Natural killer cell (primary cell): ENCODE data around the gene JCHAIN. TPM values are rescaled to one million over a fixed set of nuclear protein-coding genes. Genes with fewer than 3 reads are reported as not detected.
"Not testable (repeated sequence)": the region's sequence is repeated elsewhere in the genome, so short reads cannot be mapped to it uniquely, and the experiment has no call there.

Source experiments
- ATAC-seq, 3 donors: fragments of 150-1000 bp in 2 of 3; fragments of 200-7000 bp in 1 of 3; cut with Tn5 transposase; 1 replicate in 1 of 3; 2 replicates in 2 of 3; pipeline ENCODE4 v1.10.0; 2021; ENCODE audit warnings: mild to moderate bottlenecking in 2 of 3, moderate library complexity in 2 of 3
- DNase-seq, 2 donors: peaks; one replicate each; pipeline versions ENCODE4 v3.0.0 to v3.0.0-alpha.2; 2013 to 2021; ENCODE audit warnings: mixed read lengths in 1 of 2
- H3K27ac ChIP-seq: one replicate; pipeline ENCODE4 v1.5.1; 2013; ENCODE audit warnings: mild to moderate bottlenecking, low read length
- H3K27me3 ChIP-seq: one replicate; pipeline ENCODE4 v1.6.1; 2013; ENCODE audit warnings: low read length; ENCODE audit not compliant: control insufficient read depth, insufficient read depth
- H3K36me3 ChIP-seq: one replicate; pipeline ENCODE4 v1.6.1; 2013; ENCODE audit warnings: low read length; ENCODE audit not compliant: control insufficient read depth, insufficient read depth
- H3K4me1 ChIP-seq: one replicate; pipeline ENCODE4 v1.6.1; 2013; ENCODE audit warnings: low read length; ENCODE audit not compliant: control insufficient read depth, insufficient read depth
- H3K4me3 ChIP-seq: one replicate; pipeline ENCODE4 v1.5.1; 2013; ENCODE audit warnings: low read length
- H3K9me3 ChIP-seq: one replicate; pipeline ENCODE4 v1.6.1; 2013; ENCODE audit warnings: low read length; ENCODE audit not compliant: control insufficient read depth, insufficient read depth
- H3K27ac Mint-ChIP-seq, 2 donors: one replicate each; pipeline ENCODE4 v1.8.0; 2022; ENCODE audit warnings: mild to moderate bottlenecking in 2 of 2, mixed read lengths in 2 of 2, moderate library complexity in 1 of 2
- H3K27me3 Mint-ChIP-seq, 2 donors: one replicate each; pipeline ENCODE4 v1.8.0; 2022; ENCODE audit warnings: low read depth in 2 of 2, mixed read lengths in 2 of 2
- H3K36me3 Mint-ChIP-seq: one replicate; pipeline ENCODE4 v1.8.0; 2022; ENCODE audit warnings: mixed read lengths
- H3K4me1 Mint-ChIP-seq, 2 donors: one replicate each; pipeline ENCODE4 v1.8.0; 2022; ENCODE audit warnings: mixed read lengths in 2 of 2
- H3K4me3 Mint-ChIP-seq: one replicate; pipeline ENCODE4 v1.8.0; 2022; ENCODE audit warnings: mild to moderate bottlenecking, moderate library complexity, mixed read lengths
- H3K9me3 Mint-ChIP-seq, 2 donors: one replicate each; pipeline ENCODE4 v1.8.0; 2022; ENCODE audit warnings: mixed read lengths in 2 of 2
- WGBS: methylation state at CpG from one replicate; pipeline ENCODE4 v1.1.7; 2013; ENCODE audit warnings: missing lambda C conversion rate; ENCODE audit not compliant: insufficient coverage; 5-methylcytosine and 5-hydroxymethylcytosine counted together
- intact Hi-C: fragments of 100-400 bp; cut with micrococcal nuclease; formaldehyde crosslinking; loops from one replicate; pipeline ENCODE4 v1.14.2; 2022
- total RNA-seq, 4 donors: library from RNA; stranded (reverse); fragments of 120-200 nt in 1 of 4; gene quantifications; one replicate each; pipeline versions ENCODE4 v1.2.3 to v1.2.4, GENCODE V29; 2013 to 2022
- TF ChIP-seq, protein P1 (sequence below): fragments of 200-600 bp; IDR thresholded peaks from one replicate; pipeline ENCODE4 v1.8.0; 2022; ENCODE audit warnings: antibody characterized with exemption

The JCHAIN gene
- total RNA-seq, 3 donors from 2014 or later (not counting 1 experiment from before 2014, with no cell fraction given): 1.6 to 1,035 (median 3.5) TPM

DNA sequence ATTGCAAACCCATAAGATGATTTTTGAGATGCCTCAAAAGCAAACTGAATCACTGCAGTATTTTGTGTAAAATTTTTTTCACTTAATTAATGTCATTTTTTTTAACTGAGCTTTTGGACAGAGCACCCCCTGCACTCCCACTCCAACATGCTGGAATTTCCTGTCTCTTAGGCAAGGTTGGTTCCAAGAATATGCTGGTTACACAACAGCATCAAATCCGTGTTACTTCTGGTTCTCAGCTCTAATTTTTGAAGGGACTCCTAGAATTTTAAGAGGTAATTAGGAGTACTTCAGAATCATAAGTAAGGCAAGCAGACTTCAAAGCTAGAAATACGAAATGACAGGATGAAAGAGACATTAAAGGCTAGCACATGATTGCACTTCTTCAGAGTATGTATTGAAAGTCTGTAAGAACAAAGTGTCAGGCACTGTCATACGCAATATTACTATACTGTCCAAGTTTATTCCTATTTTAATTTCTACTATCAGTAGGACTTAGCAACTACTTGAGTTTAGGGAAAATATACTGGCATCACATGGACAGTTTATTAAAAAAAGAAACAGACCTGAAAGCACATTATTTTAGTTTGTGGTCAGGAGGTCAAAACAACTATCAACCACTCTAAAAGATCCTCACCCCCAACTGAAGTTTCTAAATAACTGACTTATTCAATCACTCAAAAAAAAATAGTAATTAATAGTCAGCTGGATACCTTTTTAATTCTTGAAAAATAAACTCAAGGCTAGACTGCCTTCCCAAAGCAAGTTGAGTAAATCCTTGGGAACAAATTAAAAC is 1.6 kb upstream of the JCHAIN start:
- H3K4me3 ChIP-seq: no peak overlapping the region
- intact Hi-C loops: no loop called here
- no peak overlapping the region for H3K4me3 Mint-ChIP-seq
- H3K9me3 Mint-ChIP-seq: no peaks in the 10 kb centered on the region
- DNase-seq (no peak), ATAC-seq (no peak)
- H3K36me3 Mint-ChIP-seq: no peaks in the 10 kb centered on the region
- TF ChIP-seq, protein P1, sequence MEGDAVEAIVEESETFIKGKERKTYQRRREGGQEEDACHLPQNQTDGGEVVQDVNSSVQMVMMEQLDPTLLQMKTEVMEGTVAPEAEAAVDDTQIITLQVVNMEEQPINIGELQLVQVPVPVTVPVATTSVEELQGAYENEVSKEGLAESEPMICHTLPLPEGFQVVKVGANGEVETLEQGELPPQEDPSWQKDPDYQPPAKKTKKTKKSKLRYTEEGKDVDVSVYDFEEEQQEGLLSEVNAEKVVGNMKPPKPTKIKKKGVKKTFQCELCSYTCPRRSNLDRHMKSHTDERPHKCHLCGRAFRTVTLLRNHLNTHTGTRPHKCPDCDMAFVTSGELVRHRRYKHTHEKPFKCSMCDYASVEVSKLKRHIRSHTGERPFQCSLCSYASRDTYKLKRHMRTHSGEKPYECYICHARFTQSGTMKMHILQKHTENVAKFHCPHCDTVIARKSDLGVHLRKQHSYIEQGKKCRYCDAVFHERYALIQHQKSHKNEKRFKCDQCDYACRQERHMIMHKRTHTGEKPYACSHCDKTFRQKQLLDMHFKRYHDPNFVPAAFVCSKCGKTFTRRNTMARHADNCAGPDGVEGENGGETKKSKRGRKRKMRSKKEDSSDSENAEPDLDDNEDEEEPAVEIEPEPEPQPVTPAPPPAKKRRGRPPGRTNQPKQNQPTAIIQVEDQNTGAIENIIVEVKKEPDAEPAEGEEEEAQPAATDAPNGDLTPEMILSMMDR: no peak
- no peaks in the 10 kb centered on the region for H3K9me3 ChIP-seq
- peaks cover 6 to 17% of the 10 kb centered on the region in 2 donors for H3K27me3 Mint-ChIP-seq
- no peaks in the 10 kb centered on the region for H3K27me3 ChIP-seq
- H3K27ac ChIP-seq: no peak overlapping the region
- H3K36me3 ChIP-seq: no peaks in the 10 kb centered on the region
- no peak overlapping the region for H3K27ac Mint-ChIP-seq
- 41% methylated on average over 2 of the region's 3 CpGs for WGBS
- no peaks in the 10 kb centered on the region for H3K4me1 Mint-ChIP-seq
- H3K4me1 ChIP-seq: no peaks in the 10 kb centered on the region

DNA sequence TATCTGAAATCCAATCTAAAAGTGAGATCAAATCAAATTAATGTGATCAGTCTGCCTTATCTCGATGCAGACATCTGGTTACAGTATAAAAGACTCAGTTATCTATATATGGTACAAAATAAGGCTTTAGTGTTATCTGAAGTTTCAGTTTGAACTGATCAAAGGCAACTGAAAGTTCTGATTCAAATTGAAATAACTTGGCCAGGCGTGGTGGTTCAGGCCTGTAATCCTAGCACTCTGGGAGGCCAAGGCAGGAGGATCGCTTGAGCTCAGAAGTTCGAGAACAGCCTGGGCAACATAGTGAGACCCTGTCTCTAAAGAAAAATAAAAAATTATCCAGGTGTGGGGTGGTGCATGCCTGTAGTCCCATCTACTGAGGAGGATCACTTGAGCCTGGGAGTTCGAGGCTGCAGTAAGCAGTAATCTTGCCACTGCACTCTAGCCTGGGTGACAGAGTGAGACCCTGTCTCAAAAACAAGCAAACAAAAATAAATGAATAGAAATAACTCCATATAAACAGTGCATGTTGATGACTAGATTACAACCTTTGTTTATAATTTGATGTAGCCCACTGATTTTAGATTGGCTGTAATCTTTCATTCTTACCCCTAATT is 4.9 kb downstream of the JCHAIN start:
- H3K27ac Mint-ChIP-seq, H3K27ac ChIP-seq, H3K9me3 Mint-ChIP-seq, intact Hi-C loops, H3K36me3 ChIP-seq, ATAC-seq, H3K27me3 Mint-ChIP-seq, H3K9me3 ChIP-seq, H3K4me3 Mint-ChIP-seq, DNase-seq, H3K4me1 ChIP-seq, H3K4me1 Mint-ChIP-seq, H3K36me3 Mint-ChIP-seq, H3K27me3 ChIP-seq, H3K4me3 ChIP-seq: not testable (repeated sequence)
- 79% methylated on average over 4 of the region's 5 CpGs for WGBS

DNA sequence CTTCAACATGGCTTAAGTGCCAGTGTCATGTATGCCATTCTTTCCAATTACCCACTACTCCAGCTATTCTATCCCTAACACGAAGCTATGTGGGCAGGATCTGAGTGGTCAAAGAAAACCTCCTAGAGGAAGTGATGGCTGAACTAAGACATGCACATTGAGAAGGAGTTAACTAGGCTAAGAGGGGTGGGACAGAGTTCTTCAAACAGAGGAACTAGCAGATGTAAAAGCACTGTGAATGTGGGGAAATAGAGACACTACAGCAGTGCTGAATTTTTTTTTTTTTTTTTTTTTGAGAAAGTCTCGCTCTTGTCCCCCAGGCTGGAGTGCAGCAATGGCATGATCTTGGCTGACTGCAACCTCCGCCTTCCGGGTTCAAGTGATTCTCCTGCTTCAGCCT is 6.2 kb downstream of the JCHAIN start:
- 95% methylated on average over 3 of the region's 4 CpGs for WGBS
- H3K36me3 ChIP-seq: no peaks in the 10 kb centered on the region
- Mint-ChIP-seq H3K4me1 (no peaks in the 10 kb centered on the region), H3K27ac (no peak overlapping the region), H3K4me3 (no peak overlapping the region), H3K36me3 (no peaks in the 10 kb centered on the region), H3K9me3 (no peaks in the 10 kb centered on the region), H3K27me3 (peaks cover 0 to 10% of the 10 kb centered on the region in 2 donors)
- intact Hi-C loops: no loop called here
- TF ChIP-seq, protein P1: no peak
- no peaks in the 10 kb centered on the region for H3K9me3 ChIP-seq
- no peak overlapping the region for H3K27ac ChIP-seq
- no peak for DNase-seq
- H3K27me3 ChIP-seq: no peaks in the 10 kb centered on the region
- H3K4me3 ChIP-seq: no peak overlapping the region
- no peaks in the 10 kb centered on the region for H3K4me1 ChIP-seq
- ATAC-seq: no peak

DNA sequence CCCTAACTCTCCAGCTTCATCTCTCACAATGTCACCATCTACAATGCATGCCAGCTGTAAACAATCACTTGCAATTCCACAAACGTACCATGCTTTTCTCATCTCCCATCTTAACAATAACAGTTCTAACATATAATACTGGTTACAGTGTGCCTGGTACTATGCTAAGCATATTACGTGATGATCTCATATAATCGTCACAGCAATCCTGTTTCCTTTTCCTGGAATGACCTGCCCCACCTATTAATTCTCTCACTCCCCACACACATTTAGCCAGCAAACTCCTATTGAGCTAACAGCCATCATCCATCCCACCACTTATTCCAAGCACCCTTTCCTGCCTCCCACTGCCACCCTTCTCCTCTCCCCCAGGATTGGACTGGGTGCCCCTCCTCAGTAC is 7.9 kb downstream of the JCHAIN start:
- Histone ChIP-seq H3K36me3 (no peaks in the 10 kb centered on the region), H3K27me3 (no peaks in the 10 kb centered on the region), H3K9me3 (no peaks in the 10 kb centered on the region), H3K4me1 (no peaks in the 10 kb centered on the region), H3K4me3 (no peak overlapping the region), H3K27ac (no peak overlapping the region)
- Mint-ChIP-seq H3K27ac (no peak overlapping the region), H3K4me1 (no peaks in the 10 kb centered on the region), H3K4me3 (no peak overlapping the region), H3K36me3 (no peaks in the 10 kb centered on the region), H3K9me3 (no peaks in the 10 kb centered on the region), H3K27me3 (peaks cover 5 to 14% of the 10 kb centered on the region in 2 donors)
- WGBS: 78% methylated on average over 3 of the region's 3 CpGs
- DNase-seq: no peak
- intact Hi-C loops: no loop called here
- ATAC-seq: no peak
- TF ChIP-seq, protein P1: no peak
